Panc1 (cell line): ENCODE data around the gene LIPC. TPM values are rescaled to one million over a fixed set of nuclear protein-coding genes. Genes with fewer than 3 reads are reported as not detected.

Experiments
- ATAC-seq: fragments of 200-7000 bp; cut with Tn5 transposase; 2 replicates; pipeline ENCODE4 v1.9.1; 2020; ENCODE audit warnings: mild to moderate bottlenecking, moderate library complexity
- BruUV-seq: library from RNA; stranded (reverse); fragments of 400-500 nt; replicated peaks from 2 replicates; lab custom pipeline; 2021; lab: Mats Ljungman, UMichigan
- CTCF ChIA-PET: fragments of 300-600 bp; sonication (Branson Sonifier 250); formaldehyde crosslinking; loops from one replicate; lab custom pipeline; 2022; ENCODE audit warnings: antibody characterized with exemption; lab: Charles Lee
- POLR2A ChIA-PET: fragments of 300-600 bp; sonication (Branson Sonifier 250); formaldehyde crosslinking; loops from one replicate; lab custom pipeline; 2022; ENCODE audit warnings: antibody characterized with exemption; lab: Charles Lee
- DNase-seq: peaks from one replicate; pipeline ENCODE4 v3.0.0-alpha.2; 2010; ENCODE audit warnings: low read depth, low spot score
- H3K27ac ChIP-seq: 2 replicates; pipeline ENCODE4 v1.5.1; 2011; ENCODE audit warnings: mild to moderate bottlenecking, low read length, inconsistent platforms
- H3K27me3 ChIP-seq: fragments of 200-500 bp; sonication (Bioruptor generic); 2 replicates; pipeline ENCODE4 v1.6.0; 2014; ENCODE audit warnings: low read length, inconsistent platforms; ENCODE audit not compliant: control insufficient read depth, insufficient read depth
- H3K36me3 ChIP-seq: fragments of 200-500 bp; sonication (Bioruptor generic); 2 replicates; pipeline ENCODE4 v1.5.1; 2014; ENCODE audit warnings: inconsistent platforms, mild to moderate bottlenecking, low read length, moderate library complexity; ENCODE audit not compliant: control insufficient read depth, insufficient read depth
- H3K4me1 ChIP-seq: 2 replicates; pipeline ENCODE4 v1.5.1; 2011; ENCODE audit warnings: inconsistent platforms, mild to moderate bottlenecking, low read length, moderate library complexity; ENCODE audit not compliant: control insufficient read depth, insufficient read depth
- H3K4me3 ChIP-seq, 2 experiments: 2 replicates each; pipeline ENCODE4 v1.5.1; 2011 to 2012; ENCODE audit warnings: low read depth in 2 of 2, low read length in 2 of 2, mild to moderate bottlenecking in 2 of 2, inconsistent platforms in 1 of 2, moderate library complexity in 1 of 2
- H3K9me3 ChIP-seq: fragments of 200-500 bp; sonication (Bioruptor generic); 2 replicates; pipeline ENCODE4 v1.5.1; 2014; ENCODE audit warnings: low read depth, mild to moderate bottlenecking, inconsistent platforms, low read length, moderate library complexity; ENCODE audit not compliant: control insufficient read depth, insufficient read depth
- POLR2AphosphoS5 ChIP-seq: IDR thresholded peaks from 2 replicates; pipeline ENCODE4 v1.6.1; 2012; ENCODE audit warnings: mild to moderate bottlenecking, low read depth, low read length, moderate library complexity
- SIN3A ChIP-seq: IDR thresholded peaks from 2 replicates; pipeline ENCODE4 v1.6.1; 2012; ENCODE audit warnings: low read depth, mild to moderate bottlenecking, low read length, moderate library complexity, borderline replicate concordance; ENCODE audit not compliant: insufficient read depth
- TCF7L2 ChIP-seq: IDR thresholded peaks from 2 replicates; pipeline ENCODE4 v1.6.1; 2011; ENCODE audit warnings: mild to moderate bottlenecking, low read depth, low read length, inconsistent platforms
- in situ Hi-C: cut with HindIII; loops from 2 replicates; pipeline ENCODE4 v1.10.0; 2016; ENCODE audit warnings: low sequenced_read_pairs, low pct_unique_long_range_greater_than_20kb
- intact Hi-C: fragments of 100-400 bp; cut with micrococcal nuclease; formaldehyde crosslinking; loops from one replicate; pipeline ENCODE4 v1.10.0; 2022; ENCODE audit not compliant: unreplicated experiment
- total RNA-seq: library from RNA; stranded (reverse); gene quantifications from one replicate; pipeline ENCODE4 v1.2.1, GENCODE V29; 2021; ENCODE audit not compliant: unreplicated experiment
- TF ChIP-seq, protein P1 (sequence below): fragments of 450-650 bp; IDR thresholded peaks from 2 replicates; pipeline ENCODE4 v1.5.1; 2017; ENCODE audit warnings: mild to moderate bottlenecking
- TF ChIP-seq, protein P2 (sequence below), 2 experiments: IDR thresholded peaks; 2 replicates each; pipeline ENCODE4 v1.6.1; 2011 to 2012; ENCODE audit warnings: low read depth in 2 of 2, control low read depth in 1 of 2, low read length in 1 of 2, mild to moderate bottlenecking in 1 of 2, moderate library complexity in 1 of 2; ENCODE audit not compliant: insufficient read depth in 1 of 2

The LIPC gene
- total RNA-seq, 1 experiment from 2014 or later, result not detected

- Histone ChIP-seq H3K4me1 (no peaks in the 10 kb centered on the region), H3K27ac (no peak overlapping the region), H3K9me3 (no peaks in the 10 kb centered on the region), H3K36me3 (no peaks in the 10 kb centered on the region), H3K4me3 (no peak overlapping the region), H3K27me3 (no peaks in the 10 kb centered on the region; the same call in 1 of the 2 replicates)
- BruUV-seq, result no TSS peak
- ATAC-seq, result no peak
- in situ Hi-C loops (no loop called here), intact Hi-C loops (no loop called here)
- POLR2A ChIA-PET, result no interaction called here
- CTCF ChIA-PET, result no interaction called here
- TF ChIP-seq, protein P1, sequence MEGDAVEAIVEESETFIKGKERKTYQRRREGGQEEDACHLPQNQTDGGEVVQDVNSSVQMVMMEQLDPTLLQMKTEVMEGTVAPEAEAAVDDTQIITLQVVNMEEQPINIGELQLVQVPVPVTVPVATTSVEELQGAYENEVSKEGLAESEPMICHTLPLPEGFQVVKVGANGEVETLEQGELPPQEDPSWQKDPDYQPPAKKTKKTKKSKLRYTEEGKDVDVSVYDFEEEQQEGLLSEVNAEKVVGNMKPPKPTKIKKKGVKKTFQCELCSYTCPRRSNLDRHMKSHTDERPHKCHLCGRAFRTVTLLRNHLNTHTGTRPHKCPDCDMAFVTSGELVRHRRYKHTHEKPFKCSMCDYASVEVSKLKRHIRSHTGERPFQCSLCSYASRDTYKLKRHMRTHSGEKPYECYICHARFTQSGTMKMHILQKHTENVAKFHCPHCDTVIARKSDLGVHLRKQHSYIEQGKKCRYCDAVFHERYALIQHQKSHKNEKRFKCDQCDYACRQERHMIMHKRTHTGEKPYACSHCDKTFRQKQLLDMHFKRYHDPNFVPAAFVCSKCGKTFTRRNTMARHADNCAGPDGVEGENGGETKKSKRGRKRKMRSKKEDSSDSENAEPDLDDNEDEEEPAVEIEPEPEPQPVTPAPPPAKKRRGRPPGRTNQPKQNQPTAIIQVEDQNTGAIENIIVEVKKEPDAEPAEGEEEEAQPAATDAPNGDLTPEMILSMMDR, result no peak
- TF ChIP-seq SIN3A (no peak), POLR2AphosphoS5 (no peak), TCF7L2 (no peak)
- TF ChIP-seq, protein P2, sequence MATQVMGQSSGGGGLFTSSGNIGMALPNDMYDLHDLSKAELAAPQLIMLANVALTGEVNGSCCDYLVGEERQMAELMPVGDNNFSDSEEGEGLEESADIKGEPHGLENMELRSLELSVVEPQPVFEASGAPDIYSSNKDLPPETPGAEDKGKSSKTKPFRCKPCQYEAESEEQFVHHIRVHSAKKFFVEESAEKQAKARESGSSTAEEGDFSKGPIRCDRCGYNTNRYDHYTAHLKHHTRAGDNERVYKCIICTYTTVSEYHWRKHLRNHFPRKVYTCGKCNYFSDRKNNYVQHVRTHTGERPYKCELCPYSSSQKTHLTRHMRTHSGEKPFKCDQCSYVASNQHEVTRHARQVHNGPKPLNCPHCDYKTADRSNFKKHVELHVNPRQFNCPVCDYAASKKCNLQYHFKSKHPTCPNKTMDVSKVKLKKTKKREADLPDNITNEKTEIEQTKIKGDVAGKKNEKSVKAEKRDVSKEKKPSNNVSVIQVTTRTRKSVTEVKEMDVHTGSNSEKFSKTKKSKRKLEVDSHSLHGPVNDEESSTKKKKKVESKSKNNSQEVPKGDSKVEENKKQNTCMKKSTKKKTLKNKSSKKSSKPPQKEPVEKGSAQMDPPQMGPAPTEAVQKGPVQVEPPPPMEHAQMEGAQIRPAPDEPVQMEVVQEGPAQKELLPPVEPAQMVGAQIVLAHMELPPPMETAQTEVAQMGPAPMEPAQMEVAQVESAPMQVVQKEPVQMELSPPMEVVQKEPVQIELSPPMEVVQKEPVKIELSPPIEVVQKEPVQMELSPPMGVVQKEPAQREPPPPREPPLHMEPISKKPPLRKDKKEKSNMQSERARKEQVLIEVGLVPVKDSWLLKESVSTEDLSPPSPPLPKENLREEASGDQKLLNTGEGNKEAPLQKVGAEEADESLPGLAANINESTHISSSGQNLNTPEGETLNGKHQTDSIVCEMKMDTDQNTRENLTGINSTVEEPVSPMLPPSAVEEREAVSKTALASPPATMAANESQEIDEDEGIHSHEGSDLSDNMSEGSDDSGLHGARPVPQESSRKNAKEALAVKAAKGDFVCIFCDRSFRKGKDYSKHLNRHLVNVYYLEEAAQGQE (IDR thresholded peaks at IDR 0.05; ENCODE audit: insufficient read depth in 1 of 2, low read depth in 2 of 2, low read length in 1 of 2), result no peak
- no peak for DNase-seq
Observed at GRCh38 chr15:58539548-58539947, 107.8 kb downstream of the LIPC start.

DNA sequence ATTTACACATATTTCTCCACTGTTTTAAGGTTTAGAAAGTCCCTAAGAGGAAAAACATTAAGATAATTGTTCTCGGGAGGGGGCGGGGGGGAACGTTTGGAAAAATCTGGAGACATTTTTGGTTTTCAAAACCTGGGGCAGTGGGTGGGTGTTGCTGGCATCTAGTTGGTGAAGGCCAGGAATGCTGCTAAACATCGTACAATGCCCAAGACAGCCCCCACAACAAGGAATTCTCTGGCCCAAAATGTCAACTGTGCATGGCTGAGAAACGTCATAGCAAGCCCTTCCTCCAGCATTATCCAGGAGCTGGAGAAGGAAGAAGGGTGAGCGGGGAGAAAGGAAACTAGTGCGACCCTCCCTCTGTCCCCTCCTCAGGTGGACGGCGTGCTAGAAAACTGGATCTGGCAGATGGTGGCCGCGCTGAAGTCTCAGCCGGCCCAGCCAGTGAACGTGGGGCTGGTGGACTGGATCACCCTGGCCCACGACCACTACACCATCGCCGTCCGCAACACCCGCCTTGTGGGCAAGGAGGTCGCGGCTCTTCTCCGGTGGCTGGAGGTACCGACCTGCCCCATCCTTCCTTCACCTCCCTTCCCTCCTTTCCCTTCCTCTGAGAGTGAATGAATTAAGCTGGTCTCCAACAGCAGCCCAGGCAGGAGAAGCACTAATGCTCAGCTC lies 109.8 kb downstream of the LIPC start:
- intact Hi-C loops, result no loop called here

More for the DNA sequence above, 109.8 kb downstream of the LIPC start:
- Histone ChIP-seq H3K27me3 (no peaks in the 10 kb centered on the region; the same call in 1 of the 2 replicates), H3K27ac (no peak overlapping the region), H3K36me3 (no peaks in the 10 kb centered on the region), H3K4me3 (no peak overlapping the region), H3K4me1 (no peaks in the 10 kb centered on the region), H3K9me3 (no peaks in the 10 kb centered on the region)
- CTCF ChIA-PET, result no interaction called here
- ATAC-seq (no peak), DNase-seq (no peak)
- BruUV-seq, result no TSS peak
- TF ChIP-seq, protein P2 (IDR thresholded peaks at IDR 0.05; ENCODE audit: insufficient read depth in 1 of 2, low read depth in 2 of 2, low read length in 1 of 2), result no peak
- TF ChIP-seq POLR2AphosphoS5 (no peak), TCF7L2 (no peak), SIN3A (no peak)
- TF ChIP-seq, protein P1, result no peak
- POLR2A ChIA-PET, result no interaction called here
- in situ Hi-C loops, result no loop called here
